Nephron progenitor cell (in vitro differentiated cells): ENCODE results near the gene ALDH3B2.
"Not testable (repeated sequence)": the region's sequence is repeated elsewhere in the genome, so short reads cannot be mapped to it uniquely, and the experiment has no call there.

Experiments
- DNase-seq: peaks from one replicate; pipeline ENCODE4 v3.0.0; 2021
- H3K27ac Mint-ChIP-seq: 2 replicates; pipeline ENCODE4 v1.8.0; 2021; ENCODE audit warnings: mild to moderate bottlenecking, moderate library complexity, mixed read lengths
- H3K27me3 Mint-ChIP-seq: 2 replicates; pipeline ENCODE4 v1.8.0; 2021; ENCODE audit warnings: mild to moderate bottlenecking, low read depth, mixed read lengths; ENCODE audit not compliant: poor library complexity
- H3K36me3 Mint-ChIP-seq: 2 replicates; pipeline ENCODE4 v1.8.0; 2021; ENCODE audit warnings: low read depth, mixed read lengths
- H3K4me1 Mint-ChIP-seq: 2 replicates; pipeline ENCODE4 v1.8.0; 2021; ENCODE audit warnings: mixed read lengths
- H3K4me3 Mint-ChIP-seq: 2 replicates; pipeline ENCODE4 v1.8.0; 2021; ENCODE audit warnings: mild to moderate bottlenecking, moderate library complexity, mixed read lengths
- H3K9me3 Mint-ChIP-seq: 2 replicates; pipeline ENCODE4 v1.8.0; 2021; ENCODE audit warnings: mild to moderate bottlenecking, moderate library complexity, mixed read lengths
- TF ChIP-seq, protein P1 (sequence below): fragments of 200-600 bp; sonication (generic); IDR thresholded peaks from 2 replicates; pipeline ENCODE4 v1.5.0; 2021; ENCODE audit warnings: antibody characterized with exemption

Gene ALDH3B2

DNA sequence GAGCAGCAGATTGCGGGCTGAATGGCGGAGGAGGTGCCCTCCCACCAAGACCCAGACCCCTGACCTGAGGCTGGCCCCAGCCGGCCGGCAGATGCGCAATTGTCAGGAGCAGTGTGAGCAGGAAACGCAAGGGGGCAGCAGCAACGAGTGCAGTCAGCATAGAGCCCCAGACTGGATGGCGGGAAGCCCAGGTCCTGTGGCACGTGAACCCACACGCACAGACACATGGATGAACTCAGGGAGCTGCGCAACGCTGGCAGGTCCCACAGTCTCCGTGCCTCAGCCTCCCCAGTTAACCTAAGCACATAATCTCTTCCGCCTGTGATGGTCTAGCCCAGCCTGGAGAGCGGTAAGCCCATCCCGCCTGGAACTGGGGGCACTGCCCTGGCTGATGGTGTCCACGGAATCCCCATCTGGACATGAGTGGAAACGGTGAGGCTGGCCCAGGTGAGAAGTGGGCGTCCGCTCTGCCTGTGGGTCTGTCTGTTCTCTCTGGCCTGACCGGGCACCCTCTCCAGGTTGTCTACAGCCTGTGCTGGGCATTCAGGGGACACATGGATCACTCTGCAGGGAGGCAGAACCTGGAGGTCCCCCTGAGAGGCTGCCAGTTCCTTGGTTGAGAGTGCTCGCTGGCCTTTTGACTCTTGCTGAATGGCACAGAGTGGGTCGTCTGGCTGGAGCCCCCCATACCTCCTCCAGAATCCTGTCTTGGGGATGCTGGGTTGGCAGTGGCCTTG, 34.2 kb downstream of the ALDH3B2 start:
- peak; percentile 81 for DNase-seq
- TF ChIP-seq, protein P1, sequence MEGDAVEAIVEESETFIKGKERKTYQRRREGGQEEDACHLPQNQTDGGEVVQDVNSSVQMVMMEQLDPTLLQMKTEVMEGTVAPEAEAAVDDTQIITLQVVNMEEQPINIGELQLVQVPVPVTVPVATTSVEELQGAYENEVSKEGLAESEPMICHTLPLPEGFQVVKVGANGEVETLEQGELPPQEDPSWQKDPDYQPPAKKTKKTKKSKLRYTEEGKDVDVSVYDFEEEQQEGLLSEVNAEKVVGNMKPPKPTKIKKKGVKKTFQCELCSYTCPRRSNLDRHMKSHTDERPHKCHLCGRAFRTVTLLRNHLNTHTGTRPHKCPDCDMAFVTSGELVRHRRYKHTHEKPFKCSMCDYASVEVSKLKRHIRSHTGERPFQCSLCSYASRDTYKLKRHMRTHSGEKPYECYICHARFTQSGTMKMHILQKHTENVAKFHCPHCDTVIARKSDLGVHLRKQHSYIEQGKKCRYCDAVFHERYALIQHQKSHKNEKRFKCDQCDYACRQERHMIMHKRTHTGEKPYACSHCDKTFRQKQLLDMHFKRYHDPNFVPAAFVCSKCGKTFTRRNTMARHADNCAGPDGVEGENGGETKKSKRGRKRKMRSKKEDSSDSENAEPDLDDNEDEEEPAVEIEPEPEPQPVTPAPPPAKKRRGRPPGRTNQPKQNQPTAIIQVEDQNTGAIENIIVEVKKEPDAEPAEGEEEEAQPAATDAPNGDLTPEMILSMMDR = peak; percentile 69
- peaks cover 14% of the 10 kb centered on the region for H3K27me3 Mint-ChIP-seq
- H3K27ac Mint-ChIP-seq = no peak overlapping the region
- peaks cover 22% of the 10 kb centered on the region for H3K4me1 Mint-ChIP-seq
- H3K4me3 Mint-ChIP-seq = no peak overlapping the region
- no peaks in the 10 kb centered on the region for H3K36me3 Mint-ChIP-seq
- H3K9me3 Mint-ChIP-seq = no peaks in the 10 kb centered on the region

DNA sequence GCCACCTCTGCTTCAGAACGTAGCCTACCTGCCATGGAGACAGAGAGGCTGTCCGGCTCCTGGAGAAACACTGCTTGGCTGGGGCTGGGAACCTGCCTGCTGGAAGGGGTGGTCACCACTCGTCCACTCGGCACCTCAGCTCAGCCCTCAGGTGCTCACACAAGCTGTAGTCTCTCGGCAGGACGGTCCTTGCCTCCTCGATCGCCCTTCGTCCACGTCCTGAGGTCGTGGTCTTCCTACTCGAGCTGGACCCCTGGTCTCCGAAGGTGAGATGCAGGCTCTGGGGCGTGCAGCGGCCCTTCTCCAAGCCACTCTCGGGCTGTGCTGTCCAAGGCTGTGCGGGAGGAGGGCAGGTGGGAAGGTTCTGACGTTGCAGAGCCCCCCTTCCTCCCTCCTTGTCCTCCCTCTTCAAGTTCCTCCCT, 35.0 kb downstream of the ALDH3B2 start, which contains the start of gene TBX10:
TSS of gene TBX10 (minus strand) at position 326 of the 422 bp plus-strand sequence. CDS start at position 35, 291 bp downstream.
- no peak within 1 kb of the TSS for H3K27ac Mint-ChIP-seq
- TF ChIP-seq, protein P1 = no peak

DNA sequence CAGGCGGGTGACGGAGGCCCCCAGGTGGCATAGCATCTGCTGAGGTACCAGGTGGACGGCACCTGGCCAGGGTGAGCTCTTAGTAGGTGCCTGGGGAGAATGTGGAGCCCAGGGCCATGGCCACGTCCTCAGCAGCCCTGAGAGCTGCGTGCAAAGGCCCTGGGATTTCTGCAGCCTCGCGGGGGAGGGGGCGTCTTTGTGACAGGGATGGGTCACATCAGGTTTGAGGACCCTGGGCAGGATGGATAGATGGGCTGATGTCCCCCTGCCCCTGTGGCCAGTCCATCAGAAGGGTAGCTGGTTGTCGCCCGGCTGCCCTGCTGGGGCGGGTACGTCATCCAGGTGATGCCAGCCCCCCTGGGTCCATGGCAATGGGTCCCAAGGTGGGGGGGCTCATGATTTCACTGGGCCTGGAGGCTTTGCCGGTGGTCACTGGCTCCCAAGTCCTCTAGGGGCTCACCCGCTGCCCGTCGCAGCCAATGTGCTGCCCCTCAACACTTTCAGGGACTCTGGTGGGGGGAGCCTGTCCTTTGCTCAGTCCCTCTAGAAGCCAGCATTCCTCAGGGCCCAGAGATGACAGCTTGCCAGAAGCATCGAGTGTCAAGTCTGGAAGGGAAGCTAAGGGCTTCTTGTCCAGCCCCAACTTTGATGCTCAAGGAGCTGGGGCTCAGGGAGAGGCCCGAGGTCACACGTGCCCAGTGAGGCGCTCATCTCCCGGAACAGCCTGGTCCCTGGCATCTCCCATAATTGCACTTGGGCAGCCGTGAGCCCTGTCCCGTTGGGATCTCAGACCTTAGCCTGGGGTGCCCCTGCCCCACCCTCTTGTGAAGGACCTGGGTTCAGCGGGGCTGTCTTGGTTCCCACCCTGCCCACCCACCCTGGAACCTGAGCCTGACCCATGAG, 35.6 kb downstream of the ALDH3B2 start:
- no peak overlapping the region for H3K27ac Mint-ChIP-seq
- H3K4me3 Mint-ChIP-seq = no peak overlapping the region
- no peaks in the 10 kb centered on the region for H3K36me3 Mint-ChIP-seq
- no peaks in the 10 kb centered on the region for H3K9me3 Mint-ChIP-seq
- TF ChIP-seq, protein P1 = no peak
- no peak for DNase-seq
- H3K27me3 Mint-ChIP-seq = peaks cover 14% of the 10 kb centered on the region
- peaks cover 22% of the 10 kb centered on the region for H3K4me1 Mint-ChIP-seq

More for the DNA sequence above, 35.0 kb downstream of the ALDH3B2 start, which contains the start of gene TBX10:
- peaks cover 14% of the 10 kb centered on the region for H3K27me3 Mint-ChIP-seq
- H3K9me3 Mint-ChIP-seq = no peaks in the 10 kb centered on the region
- H3K4me1 Mint-ChIP-seq = peaks cover 22% of the 10 kb centered on the region
- no peak within 1 kb of the TSS for H3K4me3 Mint-ChIP-seq
- no peak for DNase-seq
- no peaks in the 10 kb centered on the region for H3K36me3 Mint-ChIP-seq

DNA sequence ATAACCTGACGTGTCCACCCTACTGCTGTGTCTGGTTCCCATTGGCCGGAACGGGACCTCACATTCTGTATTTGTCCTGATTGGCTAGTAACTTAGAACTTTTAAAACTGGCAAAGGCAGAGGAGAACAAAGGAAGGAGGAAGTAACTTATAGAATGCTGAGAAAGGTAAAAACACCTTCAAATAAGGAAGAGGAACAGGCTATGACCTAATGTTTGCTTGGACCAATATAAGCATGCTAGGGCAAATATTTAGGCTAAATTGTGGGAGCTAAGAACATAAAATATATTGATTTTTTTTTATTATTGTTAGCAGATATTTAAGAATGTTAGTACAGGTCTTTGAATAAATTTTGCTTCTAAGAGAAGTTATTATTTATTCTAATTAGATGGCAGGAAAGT, 37.0 kb downstream of the ALDH3B2 start:
- H3K27ac Mint-ChIP-seq, DNase-seq, H3K36me3 Mint-ChIP-seq, H3K4me3 Mint-ChIP-seq, H3K9me3 Mint-ChIP-seq: not testable (repeated sequence)
- Mint-ChIP-seq H3K27me3 (peaks cover 14% of the 10 kb centered on the region), H3K4me1 (peaks cover 24% of the 10 kb centered on the region)

DNA sequence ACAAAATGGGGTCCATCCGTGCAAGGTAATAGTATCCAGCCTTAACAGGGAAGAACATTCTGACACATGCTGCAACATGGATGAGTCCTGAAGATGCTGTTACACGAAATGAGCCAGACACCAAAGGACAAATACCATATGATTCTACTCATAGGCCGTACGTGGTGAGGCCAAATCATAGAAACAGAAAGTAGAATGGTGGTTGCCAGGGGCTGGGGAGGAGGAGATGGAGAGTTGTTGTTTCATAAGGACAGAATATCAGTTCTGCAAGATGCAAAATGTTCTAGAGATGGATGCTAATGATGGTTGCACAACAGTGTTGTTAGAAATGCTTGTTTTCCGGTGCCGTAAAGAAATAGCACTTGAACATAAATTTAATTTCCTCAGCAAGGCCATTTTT, 37.5 kb downstream of the ALDH3B2 start:
- TF ChIP-seq, protein P1 = no peak
- Mint-ChIP-seq H3K27ac (no peak overlapping the region), H3K4me3 (no peak overlapping the region), H3K27me3 (peaks cover 13% of the 10 kb centered on the region), H3K36me3 (no peaks in the 10 kb centered on the region), H3K4me1 (peaks cover 29% of the 10 kb centered on the region), H3K9me3 (no peaks in the 10 kb centered on the region)
- DNase-seq = no peak

DNA sequence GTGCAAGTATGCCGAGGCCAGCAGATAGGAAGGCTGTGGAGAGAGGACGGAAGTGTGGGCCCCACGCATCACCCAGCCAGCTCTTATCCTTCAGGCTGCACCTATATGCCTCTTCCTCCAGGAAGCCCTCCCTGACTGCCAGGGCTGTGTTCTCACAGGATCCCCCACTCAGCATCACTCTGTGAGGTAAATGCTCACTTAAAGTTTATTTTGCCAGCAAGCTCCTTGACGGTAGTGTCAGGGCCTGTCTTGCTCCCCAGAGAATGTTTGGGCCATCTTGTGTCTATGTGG, 39.2 kb downstream of the ALDH3B2 start:
- H3K4me3 Mint-ChIP-seq = no peak overlapping the region
- no peak overlapping the region for H3K27ac Mint-ChIP-seq
- TF ChIP-seq, protein P1 = no peak
- H3K9me3 Mint-ChIP-seq = no peaks in the 10 kb centered on the region
- no peak for DNase-seq
- peaks cover 38% of the 10 kb centered on the region for H3K4me1 Mint-ChIP-seq
- peaks cover 6% of the 10 kb centered on the region for H3K27me3 Mint-ChIP-seq
- no peaks in the 10 kb centered on the region for H3K36me3 Mint-ChIP-seq
